ENCODE results near the gene KSR1. TPM values are rescaled to one million over a fixed set of nuclear protein-coding genes. Genes with fewer than 3 reads are reported as not detected.

The KSR1 gene
- total RNA-seq, 1 experiment from 2014 or later = 88.9 TPM

DNA sequence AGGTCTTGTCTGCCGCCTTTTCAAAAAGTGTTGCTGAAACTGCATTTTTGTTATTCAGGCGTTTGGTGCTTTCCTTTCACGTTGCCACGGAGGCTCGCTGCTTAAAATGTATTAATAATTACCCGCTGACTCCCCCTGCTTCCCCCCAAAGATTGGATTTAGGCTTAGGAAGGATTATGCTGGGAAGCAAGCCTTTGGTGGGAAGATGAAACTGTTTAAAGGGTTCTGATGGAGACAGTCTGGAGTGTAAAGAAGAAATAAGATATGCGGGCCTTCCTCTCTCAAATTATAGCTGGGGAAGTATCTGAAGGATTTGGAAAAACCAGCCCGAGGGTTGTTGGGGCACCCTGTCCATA, 1.1 kb downstream of the KSR1 start:
- H3K27me3 Mint-ChIP-seq (ENCODE audit: insufficient read depth, unreplicated experiment) = no peaks in the 10 kb centered on the region
- no TSS peak for BruUV-seq (replicated peaks)

DNA sequence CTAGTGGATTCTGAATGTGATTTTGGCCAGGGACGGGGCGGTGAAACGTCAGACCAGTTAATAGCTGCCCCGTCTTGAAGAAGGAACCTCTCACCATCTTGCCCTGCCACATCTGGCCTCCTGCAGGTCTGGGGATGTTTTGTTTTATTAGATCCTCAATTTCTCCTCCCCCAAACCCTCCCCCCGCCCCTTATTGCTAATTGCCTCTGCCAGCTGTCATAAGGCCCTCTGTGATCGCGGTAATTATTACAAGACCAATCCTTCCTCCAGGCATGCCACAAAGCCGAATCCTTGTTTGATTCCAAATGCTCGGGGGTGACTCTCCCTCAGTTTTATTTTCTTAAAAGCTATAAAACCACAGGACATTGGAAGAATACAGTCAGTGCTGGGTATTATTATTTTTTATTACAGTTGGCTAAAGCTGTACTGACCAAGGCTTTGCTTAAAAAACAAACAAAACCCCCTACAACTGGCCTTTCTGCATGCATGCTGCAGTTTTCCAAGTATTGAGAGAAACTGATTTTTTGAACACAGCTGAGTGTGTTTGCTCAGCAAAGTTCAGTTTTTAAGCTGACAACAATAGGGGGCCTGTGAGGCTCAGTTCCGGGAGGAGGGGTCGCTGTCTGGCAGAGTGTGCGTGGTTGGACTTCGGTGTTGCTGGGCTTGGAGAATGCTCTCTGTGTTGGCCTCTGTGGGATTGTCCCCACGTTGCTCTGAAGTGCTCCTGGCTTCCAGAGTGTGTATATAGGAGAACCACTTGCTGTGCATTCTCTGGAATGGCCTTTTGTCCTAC, 1.7 kb downstream of the KSR1 start:
- ChIA-PET POLR2A (interaction anchor here (0.7 kb wide), 1 partner anchor 53 kb away, joined by 3 read pairs; no protein-coding TSS in a partner anchor), CTCF (interaction anchor here (0.8 to 1.6 kb wide), 3 partner anchors 142 to 320 kb away, joined by 3 to 5 read pairs (median 5); no protein-coding TSS in a partner anchor)
- intact Hi-C loops (cut with micrococcal nuclease; ENCODE audit: unreplicated experiment) = loop anchor here (2.0 kb wide), 1 partner anchor 77 kb away; no protein-coding TSS in a partner anchor
- H3K36me3 Mint-ChIP-seq (ENCODE audit: insufficient read depth, unreplicated experiment) = no peaks in the 10 kb centered on the region
- H3K27me3 ChIP-seq (replicated peaks; ENCODE audit: control insufficient read depth, insufficient read depth, low read length) = no peaks in the 10 kb centered on the region
- H3K4me1 ChIP-seq = peaks cover 35% of the 10 kb centered on the region
- H3K27ac Mint-ChIP-seq (ENCODE audit: unreplicated experiment) = no peak overlapping the region
- H3K4me3 ChIP-seq (ENCODE audit: low read depth, low read length) = peak overlapping the region; percentile 79
- H3K9me3 ChIP-seq = no peaks in the 10 kb centered on the region
- peaks cover 46% of the 10 kb centered on the region for H3K4me1 Mint-ChIP-seq (ENCODE audit: low read depth, unreplicated experiment)
- TF ChIP-seq, protein P1, sequence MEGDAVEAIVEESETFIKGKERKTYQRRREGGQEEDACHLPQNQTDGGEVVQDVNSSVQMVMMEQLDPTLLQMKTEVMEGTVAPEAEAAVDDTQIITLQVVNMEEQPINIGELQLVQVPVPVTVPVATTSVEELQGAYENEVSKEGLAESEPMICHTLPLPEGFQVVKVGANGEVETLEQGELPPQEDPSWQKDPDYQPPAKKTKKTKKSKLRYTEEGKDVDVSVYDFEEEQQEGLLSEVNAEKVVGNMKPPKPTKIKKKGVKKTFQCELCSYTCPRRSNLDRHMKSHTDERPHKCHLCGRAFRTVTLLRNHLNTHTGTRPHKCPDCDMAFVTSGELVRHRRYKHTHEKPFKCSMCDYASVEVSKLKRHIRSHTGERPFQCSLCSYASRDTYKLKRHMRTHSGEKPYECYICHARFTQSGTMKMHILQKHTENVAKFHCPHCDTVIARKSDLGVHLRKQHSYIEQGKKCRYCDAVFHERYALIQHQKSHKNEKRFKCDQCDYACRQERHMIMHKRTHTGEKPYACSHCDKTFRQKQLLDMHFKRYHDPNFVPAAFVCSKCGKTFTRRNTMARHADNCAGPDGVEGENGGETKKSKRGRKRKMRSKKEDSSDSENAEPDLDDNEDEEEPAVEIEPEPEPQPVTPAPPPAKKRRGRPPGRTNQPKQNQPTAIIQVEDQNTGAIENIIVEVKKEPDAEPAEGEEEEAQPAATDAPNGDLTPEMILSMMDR (IDR thresholded peaks at IDR 0.05; ENCODE audit: insufficient read depth in 1 of 2, low read depth in 1 of 2, low read length in 1 of 2, severe bottlenecking in 1 of 2, unreplicated experiment in 1 of 2) = no peak
- no peaks in the 10 kb centered on the region for H3K9me3 Mint-ChIP-seq (ENCODE audit: unreplicated experiment)
- DNase-seq = peak in 1 of 2 experiments; percentile 36
- H3K27me3 Mint-ChIP-seq (ENCODE audit: insufficient read depth, unreplicated experiment) = no peaks in the 10 kb centered on the region
- H3K36me3 ChIP-seq (ENCODE audit: control insufficient read depth, insufficient read depth, low read length) = no peaks in the 10 kb centered on the region
- BruUV-seq (replicated peaks) = TSS peak; percentile 33
- peak overlapping the region; percentile 89 for H3K4me3 Mint-ChIP-seq (ENCODE audit: unreplicated experiment)

More for the DNA sequence above, 1.1 kb downstream of the KSR1 start:
- POLR2A ChIA-PET = interaction anchor here (0.6 to 0.7 kb wide), 3 partner anchors 37 to 122 kb away, joined by 3 read pairs; no protein-coding TSS in a partner anchor
- peak overlapping the region; percentile 79 for H3K4me3 ChIP-seq (ENCODE audit: low read depth, low read length)
- no peak for DNase-seq
- peaks cover 46% of the 10 kb centered on the region for H3K4me1 Mint-ChIP-seq (ENCODE audit: low read depth, unreplicated experiment)
- TF ChIP-seq, protein P1 (IDR thresholded peaks at IDR 0.05; ENCODE audit: insufficient read depth in 1 of 2, low read depth in 1 of 2, low read length in 1 of 2, severe bottlenecking in 1 of 2, unreplicated experiment in 1 of 2) = no peak
- H3K9me3 ChIP-seq = no peaks in the 10 kb centered on the region
- intact Hi-C loops (cut with micrococcal nuclease; ENCODE audit: unreplicated experiment) = loop anchor here (2.0 kb wide), 1 partner anchor 77 kb away; no protein-coding TSS in a partner anchor
- no peaks in the 10 kb centered on the region for H3K9me3 Mint-ChIP-seq (ENCODE audit: unreplicated experiment)
- peaks cover 35% of the 10 kb centered on the region for H3K4me1 ChIP-seq
- H3K27ac Mint-ChIP-seq (ENCODE audit: unreplicated experiment) = peak overlapping the region; percentile 76
- H3K36me3 Mint-ChIP-seq (ENCODE audit: insufficient read depth, unreplicated experiment) = no peaks in the 10 kb centered on the region
- CTCF ChIA-PET = interaction anchor here (1.0 to 2.3 kb wide), 4 partner anchors 39 to 422 kb away, joined by 4 to 10 read pairs (median 8); no protein-coding TSS in a partner anchor
- no peaks in the 10 kb centered on the region for H3K27me3 ChIP-seq (replicated peaks; ENCODE audit: control insufficient read depth, insufficient read depth, low read length)
- H3K4me3 Mint-ChIP-seq (ENCODE audit: unreplicated experiment) = peak overlapping the region; percentile 89
- no peaks in the 10 kb centered on the region for H3K36me3 ChIP-seq (ENCODE audit: control insufficient read depth, insufficient read depth, low read length)

DNA sequence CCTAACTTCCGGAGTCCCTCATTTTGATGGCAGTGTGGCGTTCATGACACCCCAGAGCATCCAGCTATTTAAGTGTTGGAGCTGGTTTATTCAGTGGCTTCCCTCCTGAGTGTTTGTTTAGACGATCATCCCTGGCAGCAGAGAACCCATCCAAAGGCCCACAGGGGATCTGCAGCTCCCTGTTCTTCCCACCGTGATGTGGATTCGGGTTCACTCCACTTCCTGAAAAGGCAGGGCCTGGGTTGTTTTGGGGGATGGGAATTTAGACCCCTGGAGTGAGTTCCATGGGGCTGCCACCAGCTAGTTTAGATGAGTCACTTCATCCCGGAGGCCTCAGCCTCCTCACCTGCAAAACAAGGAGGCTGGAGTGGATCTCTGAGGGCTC, 2.3 kb downstream of the KSR1 start:
- no TSS peak for BruUV-seq (replicated peaks)
- CTCF ChIA-PET = interaction anchor here (0.5 to 1.6 kb wide), 3 partner anchors 104 to 319 kb away, joined by 3 to 5 read pairs (median 3); no protein-coding TSS in a partner anchor
- POLR2A ChIA-PET = interaction anchor here (0.8 kb wide), 1 partner anchor 105 kb away, joined by 4 read pairs; no protein-coding TSS in a partner anchor
- Mint-ChIP-seq H3K27ac (ENCODE audit: unreplicated experiment) (no peak overlapping the region), H3K27me3 (ENCODE audit: insufficient read depth, unreplicated experiment) (no peaks in the 10 kb centered on the region), H3K36me3 (ENCODE audit: insufficient read depth, unreplicated experiment) (no peaks in the 10 kb centered on the region), H3K9me3 (ENCODE audit: unreplicated experiment) (no peaks in the 10 kb centered on the region), H3K4me3 (ENCODE audit: unreplicated experiment) (peak overlapping the region; percentile 89), H3K4me1 (ENCODE audit: low read depth, unreplicated experiment) (peaks cover 46% of the 10 kb centered on the region)
- DNase-seq = no peak
- Histone ChIP-seq H3K4me1 (peaks cover 36% of the 10 kb centered on the region), H3K36me3 (ENCODE audit: control insufficient read depth, insufficient read depth, low read length) (no peaks in the 10 kb centered on the region), H3K27me3 (replicated peaks; ENCODE audit: control insufficient read depth, insufficient read depth, low read length) (no peaks in the 10 kb centered on the region), H3K9me3 (no peaks in the 10 kb centered on the region), H3K4me3 (ENCODE audit: low read depth, low read length) (no peak overlapping the region)
- TF ChIP-seq, protein P1 (IDR thresholded peaks at IDR 0.05; ENCODE audit: insufficient read depth in 1 of 2, low read depth in 1 of 2, low read length in 1 of 2, severe bottlenecking in 1 of 2, unreplicated experiment in 1 of 2) = no peak
- intact Hi-C loops (cut with micrococcal nuclease; ENCODE audit: unreplicated experiment) = no loop called here

Data from Caco-2 (cell line).